ENCODE data around the gene FAM107B.
"Not testable (repeated sequence)": the region's sequence is repeated elsewhere in the genome, so short reads cannot be mapped to it uniquely, and the experiment has no call there.

Gene FAM107B

GRCh38 chr10:14736600-14737081 lies 38.1 kb downstream of the FAM107B start:
- DNase-seq (ENCODE audit: low read depth, low spot score) = no peak

GRCh38 chr10:14736043-14736442 lies 38.7 kb downstream of the FAM107B start:
- DNase-seq (ENCODE audit: low read depth, low spot score) = no peak

- DNase-seq (ENCODE audit: low read depth, low spot score) = no peak
Observed at GRCh38 chr10:14731875-14732512, 42.7 kb downstream of the FAM107B start.

- no peak for DNase-seq (ENCODE audit: low read depth, low spot score)
Observed at GRCh38 chr10:14728346-14728745, 46.4 kb downstream of the FAM107B start.

- no peak for DNase-seq (ENCODE audit: low read depth, low spot score)
Observed at GRCh38 chr10:14727924-14728323, 46.8 kb downstream of the FAM107B start.

GRCh38 chr10:14727465-14727864 lies 47.2 kb downstream of the FAM107B start:
- no peak for DNase-seq (ENCODE audit: low read depth, low spot score)

- DNase-seq (ENCODE audit: low read depth, low spot score) = no peak
Observed at GRCh38 chr10:14724931-14725330, 49.8 kb downstream of the FAM107B start.

GRCh38 chr10:14723052-14723689 lies 51.5 kb downstream of the FAM107B start:
- no peak for DNase-seq (ENCODE audit: low read depth, low spot score)

- DNase-seq (ENCODE audit: low read depth, low spot score) = no peak
Observed at GRCh38 chr10:14717552-14717951, 57.1 kb downstream of the FAM107B start.

- no peak for DNase-seq (ENCODE audit: low read depth, low spot score)
Observed at GRCh38 chr10:14712991-14713424, 61.7 kb downstream of the FAM107B start.

- DNase-seq (ENCODE audit: low read depth, low spot score) = not testable (repeated sequence)
Observed at GRCh38 chr10:14709344-14709743, 65.4 kb downstream of the FAM107B start.

GRCh38 chr10:14707481-14707880 lies 67.2 kb downstream of the FAM107B start:
- DNase-seq (ENCODE audit: low read depth, low spot score) = no peak

- no peak for DNase-seq (ENCODE audit: low read depth, low spot score)
Observed at GRCh38 chr10:14705548-14706230, 69.0 kb downstream of the FAM107B start.

- DNase-seq (ENCODE audit: low read depth, low spot score) = no peak
Observed at GRCh38 chr10:14703631-14704001, 71.1 kb downstream of the FAM107B start.

- no peak for DNase-seq (ENCODE audit: low read depth, low spot score)
Observed at GRCh38 chr10:14701466-14701865, 73.2 kb downstream of the FAM107B start.

- DNase-seq (ENCODE audit: low read depth, low spot score) = no peak
Observed at GRCh38 chr10:14700546-14700945, 74.2 kb downstream of the FAM107B start.

GRCh38 chr10:14699482-14699881 lies 75.2 kb downstream of the FAM107B start:
- DNase-seq (ENCODE audit: low read depth, low spot score) = no peak

- DNase-seq (ENCODE audit: low read depth, low spot score) = no peak
Observed at GRCh38 chr10:14698829-14699170, 75.9 kb downstream of the FAM107B start.

- no peak for DNase-seq (ENCODE audit: low read depth, low spot score)
Observed at GRCh38 chr10:14698111-14698828, 76.4 kb downstream of the FAM107B start.

GRCh38 chr10:14697281-14697680 lies 77.4 kb downstream of the FAM107B start:
- no peak for DNase-seq (ENCODE audit: low read depth, low spot score)

GRCh38 chr10:14696821-14697220 lies 77.9 kb downstream of the FAM107B start:
- no peak for DNase-seq (ENCODE audit: low read depth, low spot score)

GRCh38 chr10:14695847-14696480 lies 78.7 kb downstream of the FAM107B start:
- no peak for DNase-seq (ENCODE audit: low read depth, low spot score)
